GM23338 (cell line): ENCODE results near the gene CMSS1. TPM values are rescaled to one million over a fixed set of nuclear protein-coding genes. Genes with fewer than 3 reads are reported as not detected.
A peak's percentile ranks its signal among the peaks of the same experiment; 100 is the strongest.

Source experiments
- ATAC-seq: fragments of 200-7000 bp; cut with Tn5 transposase; 3 replicates; pipeline ENCODE4 v1.9.1; 2020
- DNase-seq: peaks from one replicate; pipeline ENCODE4 v3.0.0-alpha.2; 2015; ENCODE audit warnings: low spot score
- H2AFZ ChIP-seq: fragments of 200-600 bp; sonication (generic); 2 replicates; pipeline ENCODE4 v1.8.0; 2016; ENCODE audit warnings: antibody characterized with exemption, mild to moderate bottlenecking, moderate library complexity
- H3F3A ChIP-seq: fragments of 200-600 bp; sonication (generic); replicated peaks from 2 replicates; pipeline ENCODE4 v1.8.0; 2017; ENCODE audit warnings: antibody characterized with exemption, mixed run types, low read depth
- H3K27ac ChIP-seq: fragments of 200-600 bp; sonication (generic); 2 replicates; pipeline ENCODE4 v1.6.1; 2016; ENCODE audit warnings: low read depth
- H3K27me3 ChIP-seq: fragments of 200-600 bp; sonication (generic); 2 replicates; pipeline ENCODE4 v1.8.0; 2016; ENCODE audit warnings: mild to moderate bottlenecking, mixed run types, moderate library complexity; ENCODE audit not compliant: insufficient read depth
- H3K36me3 ChIP-seq: fragments of 200-600 bp; sonication (generic); 2 replicates; pipeline ENCODE4 v1.8.0; 2016; ENCODE audit warnings: mild to moderate bottlenecking; ENCODE audit not compliant: insufficient read depth
- H3K4me1 ChIP-seq: fragments of 200-600 bp; sonication (generic); 2 replicates; pipeline ENCODE4 v1.8.0; 2016; ENCODE audit warnings: mild to moderate bottlenecking, moderate library complexity; ENCODE audit not compliant: insufficient read depth
- H3K4me2 ChIP-seq: fragments of 200-600 bp; sonication (generic); 2 replicates; pipeline ENCODE4 v1.7.1; 2017; ENCODE audit warnings: mixed run types
- H3K4me3 ChIP-seq: fragments of 200-600 bp; sonication (generic); 2 replicates; pipeline ENCODE4 v1.6.1; 2016; ENCODE audit warnings: mixed run types
- H3K79me2 ChIP-seq: fragments of 200-600 bp; sonication (generic); replicated peaks from 2 replicates; pipeline ENCODE4 v1.8.0; 2017; ENCODE audit warnings: mild to moderate bottlenecking; ENCODE audit not compliant: insufficient read depth
- H3K9me2 ChIP-seq: fragments of 200-600 bp; sonication (generic); 2 replicates; pipeline ENCODE4 v1.8.0; 2017; ENCODE audit not compliant: insufficient read depth
- H4K20me1 ChIP-seq: fragments of 200-600 bp; sonication (generic); replicated peaks from 2 replicates; pipeline ENCODE4 v1.8.0; 2017; ENCODE audit warnings: mild to moderate bottlenecking; ENCODE audit not compliant: insufficient read depth
- H3K27ac Mint-ChIP-seq: 2 replicates; pipeline ENCODE4 v1.8.0; 2020; ENCODE audit warnings: inconsistent platforms, mild to moderate bottlenecking, moderate library complexity, mixed read lengths
- H3K27me3 Mint-ChIP-seq: 3 replicates; pipeline ENCODE4 v1.8.0; 2022; ENCODE audit warnings: low read depth, mild to moderate bottlenecking, moderate library complexity, mixed read lengths, inconsistent platforms; ENCODE audit not compliant: insufficient read depth, poor library complexity
- H3K36me3 Mint-ChIP-seq: 3 replicates; pipeline ENCODE4 v1.8.0; 2021; ENCODE audit warnings: low read depth, mild to moderate bottlenecking, inconsistent platforms, moderate library complexity, mixed read lengths
- H3K4me1 Mint-ChIP-seq: 3 replicates; pipeline ENCODE4 v1.8.0; 2020; ENCODE audit warnings: mild to moderate bottlenecking, inconsistent platforms, mixed read lengths
- H3K4me3 Mint-ChIP-seq: 3 replicates; pipeline ENCODE4 v1.8.0; 2021; ENCODE audit warnings: moderate library complexity, mild to moderate bottlenecking, inconsistent platforms, mixed read lengths
- H3K9me3 Mint-ChIP-seq: 3 replicates; pipeline ENCODE4 v1.8.0; 2020; ENCODE audit warnings: moderate library complexity, mild to moderate bottlenecking, inconsistent platforms, mixed read lengths
- CREB1 ChIP-seq: fragments of 250-450 bp; sonication (Bioruptor Pico); IDR thresholded peaks from 2 replicates; pipeline ENCODE4 v1.5.0; 2020; ENCODE audit warnings: low read depth, mild to moderate bottlenecking, moderate library complexity
- CTCF ChIP-seq, 2 experiments: fragments of 200-600 bp in 1 of 2; sonication (generic) in 1 of 2; conservative IDR thresholded peaks; 2 replicates each; pipeline versions ENCODE4 v1.5.1 to v1.6.1; 2016 to 2017; ENCODE audit warnings: antibody characterized with exemption in 2 of 2, low read depth in 2 of 2, mild to moderate bottlenecking in 2 of 2, moderate library complexity in 1 of 2
- EZH2 ChIP-seq: fragments of 200-600 bp; sonication (generic); IDR thresholded peaks from one replicate; pipeline ENCODE4 v1.8.0; 2017; ENCODE audit warnings: antibody characterized with exemption, mild to moderate bottlenecking, low read depth; ENCODE audit not compliant: unreplicated experiment
- EZH2phosphoT487 ChIP-seq: fragments of 200-600 bp; sonication (generic); IDR thresholded peaks from one replicate; pipeline ENCODE4 v1.8.1; 2018; ENCODE audit warnings: antibody characterized with exemption; ENCODE audit not compliant: unreplicated experiment
- JUNB ChIP-seq: IDR thresholded peaks from one replicate; pipeline ENCODE4 v1.6.1; 2016; ENCODE audit warnings: antibody characterized with exemption; ENCODE audit not compliant: unreplicated experiment
- NANOG ChIP-seq: IDR thresholded peaks from 2 replicates; pipeline ENCODE4 v1.6.1; 2016; ENCODE audit warnings: antibody characterized with exemption, borderline replicate concordance
- POLR2AphosphoS5 ChIP-seq: IDR thresholded peaks from 2 replicates; pipeline ENCODE4 v1.6.1; 2016; ENCODE audit warnings: antibody characterized with exemption, low read depth
- ZNF331 ChIP-seq: fragments of 250-450 bp; sonication (Bioruptor Pico); IDR thresholded peaks from 2 replicates; pipeline ENCODE4 v1.5.0; 2020; ENCODE audit warnings: low read depth, mild to moderate bottlenecking, moderate library complexity
- polyA plus RNA-seq: library from polyadenylated mRNA; unstranded; fragments of >200 nt; fragmentation: Nextera tagmentation; extraction: Ambion mirVana; gene quantifications from 2 replicates; pipeline ENCODE4 v1.2.1, GENCODE V29; 2016
- total RNA-seq: library from RNA; depleted of rRNA; stranded (reverse); fragments of >200 nt; shearing (Covaris generic); gene quantifications from 2 replicates; pipeline ENCODE4 v1.2.3, GENCODE V29; 2014
- TF ChIP-seq, protein P1 (sequence below): IDR thresholded peaks from 2 replicates; pipeline ENCODE4 v1.6.1; 2016; ENCODE audit warnings: antibody characterized with exemption
- TF ChIP-seq, protein P2 (sequence below): fragments of 250-450 bp; sonication (Bioruptor Pico); IDR thresholded peaks from 2 replicates; pipeline ENCODE4 v1.5.0; 2020; ENCODE audit warnings: mild to moderate bottlenecking, moderate library complexity

CMSS1 gene
- total and polyA plus RNA-seq, 2 experiments from 2014 or later, result 39.4 to 187 TPM

DNA sequence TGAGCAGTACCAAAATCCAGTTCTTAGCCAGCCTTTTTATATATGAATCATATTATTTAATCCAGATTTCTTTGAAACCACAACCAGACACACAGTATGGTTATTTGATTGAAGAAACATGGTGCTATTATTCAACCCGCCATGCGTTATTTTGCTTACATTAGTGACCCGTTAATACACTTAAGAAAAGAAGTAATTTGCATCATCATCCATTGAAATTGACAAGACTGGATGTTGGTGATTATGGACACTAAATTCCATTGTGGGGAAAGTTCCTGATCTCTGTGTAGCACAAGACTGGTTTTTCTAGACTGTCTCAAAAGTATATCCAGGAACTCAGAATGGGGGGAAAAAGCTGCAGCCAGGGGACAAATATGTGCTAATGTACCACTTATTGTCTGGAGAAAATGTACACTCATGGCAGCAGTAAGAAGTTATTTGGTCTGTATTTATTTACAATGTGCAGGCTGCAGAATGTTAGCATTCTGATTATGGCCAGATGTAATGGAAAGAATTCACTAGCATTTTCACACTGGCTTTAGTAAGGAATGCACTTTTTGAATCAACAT lies 216.3 kb downstream of the CMSS1 start:
- Mint-ChIP-seq H3K4me1 (peaks cover 15% of the 10 kb centered on the region; the same call in 2 of the 3 replicates), H3K27ac (peak overlapping the region; percentile 51; the same call in 1 of the 2 replicates), H3K4me3 (no peak overlapping the region), H3K9me3 (no peaks in the 10 kb centered on the region), H3K27me3 (peaks cover 2% of the 10 kb centered on the region), H3K36me3 (no peaks in the 10 kb centered on the region)
- Histone ChIP-seq H2AFZ (no peak overlapping the region), H3K27ac (no peak overlapping the region), H3F3A (no peaks in the 10 kb centered on the region), H3K4me2 (no peak overlapping the region), H3K36me3 (no peaks in the 10 kb centered on the region), H3K27me3 (no peaks in the 10 kb centered on the region), H3K4me3 (no peak overlapping the region), H3K79me2 (no peaks in the 10 kb centered on the region), H4K20me1 (no peaks in the 10 kb centered on the region), H3K4me1 (no peaks in the 10 kb centered on the region), H3K9me2 (no peaks in the 10 kb centered on the region)
- TF ChIP-seq NANOG (no peak), ZNF331 (no peak), POLR2AphosphoS5 (no peak), EZH2phosphoT487 (no peak), CREB1 (CRISPR knock-in tag) (no peak), EZH2 (no peak)
- TF ChIP-seq, protein P1, sequence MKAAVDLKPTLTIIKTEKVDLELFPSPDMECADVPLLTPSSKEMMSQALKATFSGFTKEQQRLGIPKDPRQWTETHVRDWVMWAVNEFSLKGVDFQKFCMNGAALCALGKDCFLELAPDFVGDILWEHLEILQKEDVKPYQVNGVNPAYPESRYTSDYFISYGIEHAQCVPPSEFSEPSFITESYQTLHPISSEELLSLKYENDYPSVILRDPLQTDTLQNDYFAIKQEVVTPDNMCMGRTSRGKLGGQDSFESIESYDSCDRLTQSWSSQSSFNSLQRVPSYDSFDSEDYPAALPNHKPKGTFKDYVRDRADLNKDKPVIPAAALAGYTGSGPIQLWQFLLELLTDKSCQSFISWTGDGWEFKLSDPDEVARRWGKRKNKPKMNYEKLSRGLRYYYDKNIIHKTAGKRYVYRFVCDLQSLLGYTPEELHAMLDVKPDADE, result no peak
- no peak for ATAC-seq
- no peak for DNase-seq

DNA sequence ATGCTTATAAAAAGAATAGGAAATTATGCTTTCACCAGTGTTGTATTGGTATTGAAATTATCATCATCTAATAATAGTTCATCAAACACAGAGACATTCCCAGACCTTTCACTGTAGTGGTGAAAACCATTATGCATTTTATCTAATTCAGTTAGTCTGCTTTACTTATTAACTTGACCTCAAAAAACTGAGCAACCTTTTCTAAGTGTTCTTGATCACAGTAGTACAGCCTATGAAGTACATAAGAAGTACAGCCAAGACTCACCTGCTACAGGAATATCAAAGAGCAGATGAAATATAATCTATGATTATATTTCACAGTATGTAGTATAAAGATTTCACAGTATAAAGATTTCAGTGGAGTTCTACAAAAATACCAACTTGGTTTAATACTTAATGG lies 221.4 kb downstream of the CMSS1 start:
- H2AFZ ChIP-seq, result no peak overlapping the region
- no peak overlapping the region for H3K4me3 ChIP-seq
- no peak overlapping the region for H3K4me2 ChIP-seq
- no peaks in the 10 kb centered on the region for H3F3A ChIP-seq
- peaks cover 13% of the 10 kb centered on the region for H3K4me1 ChIP-seq
- no peaks in the 10 kb centered on the region for H3K36me3 ChIP-seq
- no peaks in the 10 kb centered on the region for H3K27me3 ChIP-seq
- TF ChIP-seq, protein P2, sequence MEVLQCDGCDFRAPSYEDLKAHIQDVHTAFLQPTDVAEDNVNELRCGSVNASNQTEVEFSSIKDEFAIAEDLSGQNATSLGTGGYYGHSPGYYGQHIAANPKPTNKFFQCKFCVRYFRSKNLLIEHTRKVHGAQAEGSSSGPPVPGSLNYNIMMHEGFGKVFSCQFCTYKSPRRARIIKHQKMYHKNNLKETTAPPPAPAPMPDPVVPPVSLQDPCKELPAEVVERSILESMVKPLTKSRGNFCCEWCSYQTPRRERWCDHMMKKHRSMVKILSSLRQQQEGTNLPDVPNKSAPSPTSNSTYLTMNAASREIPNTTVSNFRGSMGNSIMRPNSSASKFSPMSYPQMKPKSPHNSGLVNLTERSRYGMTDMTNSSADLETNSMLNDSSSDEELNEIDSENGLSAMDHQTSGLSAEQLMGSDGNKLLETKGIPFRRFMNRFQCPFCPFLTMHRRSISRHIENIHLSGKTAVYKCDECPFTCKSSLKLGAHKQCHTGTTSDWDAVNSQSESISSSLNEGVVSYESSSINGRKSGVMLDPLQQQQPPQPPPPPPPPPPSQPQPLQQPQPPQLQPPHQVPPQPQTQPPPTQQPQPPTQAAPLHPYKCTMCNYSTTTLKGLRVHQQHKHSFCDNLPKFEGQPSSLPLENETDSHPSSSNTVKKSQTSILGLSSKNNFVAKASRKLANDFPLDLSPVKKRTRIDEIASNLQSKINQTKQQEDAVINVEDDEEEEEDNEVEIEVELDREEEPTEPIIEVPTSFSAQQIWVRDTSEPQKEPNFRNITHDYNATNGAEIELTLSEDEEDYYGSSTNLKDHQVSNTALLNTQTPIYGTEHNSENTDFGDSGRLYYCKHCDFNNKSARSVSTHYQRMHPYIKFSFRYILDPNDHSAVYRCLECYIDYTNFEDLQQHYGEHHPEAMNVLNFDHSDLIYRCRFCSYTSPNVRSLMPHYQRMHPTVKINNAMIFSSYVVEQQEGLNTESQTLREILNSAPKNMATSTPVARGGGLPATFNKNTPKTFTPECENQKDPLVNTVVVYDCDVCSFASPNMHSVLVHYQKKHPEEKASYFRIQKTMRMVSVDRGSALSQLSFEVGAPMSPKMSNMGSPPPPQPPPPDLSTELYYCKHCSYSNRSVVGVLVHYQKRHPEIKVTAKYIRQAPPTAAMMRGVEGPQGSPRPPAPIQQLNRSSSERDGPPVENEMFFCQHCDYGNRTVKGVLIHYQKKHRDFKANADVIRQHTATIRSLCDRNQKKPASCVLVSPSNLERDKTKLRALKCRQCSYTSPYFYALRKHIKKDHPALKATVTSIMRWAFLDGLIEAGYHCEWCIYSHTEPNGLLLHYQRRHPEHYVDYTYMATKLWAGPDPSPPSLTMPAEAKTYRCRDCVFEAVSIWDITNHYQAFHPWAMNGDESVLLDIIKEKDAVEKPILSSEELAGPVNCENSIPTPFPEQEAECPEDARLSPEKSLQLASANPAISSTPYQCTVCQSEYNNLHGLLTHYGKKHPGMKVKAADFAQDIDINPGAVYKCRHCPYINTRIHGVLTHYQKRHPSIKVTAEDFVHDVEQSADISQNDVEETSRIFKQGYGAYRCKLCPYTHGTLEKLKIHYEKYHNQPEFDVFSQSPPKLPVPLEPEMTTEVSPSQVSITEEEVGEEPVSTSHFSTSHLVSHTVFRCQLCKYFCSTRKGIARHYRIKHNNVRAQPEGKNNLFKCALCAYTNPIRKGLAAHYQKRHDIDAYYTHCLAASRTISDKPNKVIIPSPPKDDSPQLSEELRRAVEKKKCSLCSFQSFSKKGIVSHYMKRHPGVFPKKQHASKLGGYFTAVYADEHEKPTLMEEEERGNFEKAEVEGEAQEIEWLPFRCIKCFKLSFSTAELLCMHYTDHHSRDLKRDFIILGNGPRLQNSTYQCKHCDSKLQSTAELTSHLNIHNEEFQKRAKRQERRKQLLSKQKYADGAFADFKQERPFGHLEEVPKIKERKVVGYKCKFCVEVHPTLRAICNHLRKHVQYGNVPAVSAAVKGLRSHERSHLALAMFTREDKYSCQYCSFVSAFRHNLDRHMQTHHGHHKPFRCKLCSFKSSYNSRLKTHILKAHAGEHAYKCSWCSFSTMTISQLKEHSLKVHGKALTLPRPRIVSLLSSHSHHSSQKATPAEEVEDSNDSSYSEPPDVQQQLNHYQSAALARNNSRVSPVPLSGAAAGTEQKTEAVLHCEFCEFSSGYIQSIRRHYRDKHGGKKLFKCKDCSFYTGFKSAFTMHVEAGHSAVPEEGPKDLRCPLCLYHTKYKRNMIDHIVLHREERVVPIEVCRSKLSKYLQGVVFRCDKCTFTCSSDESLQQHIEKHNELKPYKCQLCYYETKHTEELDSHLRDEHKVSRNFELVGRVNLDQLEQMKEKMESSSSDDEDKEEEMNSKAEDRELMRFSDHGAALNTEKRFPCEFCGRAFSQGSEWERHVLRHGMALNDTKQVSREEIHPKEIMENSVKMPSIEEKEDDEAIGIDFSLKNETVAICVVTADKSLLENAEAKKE, result no peak
- TF ChIP-seq CTCF (conservative IDR thresholded peaks at IDR 0.05; ENCODE audit: low read depth in 2 of 2), result no peak
- TF ChIP-seq JUNB, result no peak
- H3K9me3 Mint-ChIP-seq, result no peaks in the 10 kb centered on the region
- H3K36me3 Mint-ChIP-seq, result no peaks in the 10 kb centered on the region
- no peak overlapping the region for H3K27ac Mint-ChIP-seq
- peaks cover 5% of the 10 kb centered on the region for H3K27me3 Mint-ChIP-seq
- H3K27ac ChIP-seq, result no peak overlapping the region
- ATAC-seq (no peak), DNase-seq (no peak)
- H3K4me1 Mint-ChIP-seq, result peaks cover 22% of the 10 kb centered on the region
- H3K9me2 ChIP-seq, result no peaks in the 10 kb centered on the region
- no peak overlapping the region for H3K4me3 Mint-ChIP-seq
- no peaks in the 10 kb centered on the region for H3K79me2 ChIP-seq
- H4K20me1 ChIP-seq, result no peaks in the 10 kb centered on the region
